Stimulated activated CD4-positive, alpha-beta T cell treated with anti-CD3 and anti-CD28 coated beads, Interleukin-15, amount 100 ng/mL, for 24 hours (primary cell): ENCODE data around the gene RGS6.

Experiments
- DNase-seq: peaks from one replicate; pipeline ENCODE4 v3.0.0-alpha.2; 2020

Gene RGS6

GRCh38 chr14:72089625-72090024 lies 157.4 kb downstream of the RGS6 start:
- DNase-seq = no peak

GRCh38 chr14:72094844-72095582 lies 162.8 kb downstream of the RGS6 start:
- DNase-seq = no peak

GRCh38 chr14:72097173-72097783 lies 165.0 kb downstream of the RGS6 start:
- DNase-seq = no peak

GRCh38 chr14:72098210-72098609 lies 166.0 kb downstream of the RGS6 start:
- DNase-seq = no peak

- no peak for DNase-seq
Measured at GRCh38 chr14:72099566-72099965, 167.3 kb downstream of the RGS6 start.

- peak; percentile 62 for DNase-seq
Measured at GRCh38 chr14:72104011-72104613, 171.9 kb downstream of the RGS6 start.

- DNase-seq = no peak
Measured at GRCh38 chr14:72111911-72112310, 179.7 kb downstream of the RGS6 start.

GRCh38 chr14:72118841-72119240 lies 186.6 kb downstream of the RGS6 start:
- no peak for DNase-seq

- DNase-seq = no peak
Measured at GRCh38 chr14:72120315-72120714, 188.1 kb downstream of the RGS6 start.

- DNase-seq = no peak
Measured at GRCh38 chr14:72123755-72124154, 191.5 kb downstream of the RGS6 start.

- DNase-seq = no peak
Measured at GRCh38 chr14:72124171-72124570, 191.9 kb downstream of the RGS6 start.

- no peak for DNase-seq
Measured at GRCh38 chr14:72126091-72126490, 193.9 kb downstream of the RGS6 start.

- no peak for DNase-seq
Measured at GRCh38 chr14:72126561-72126960, 194.3 kb downstream of the RGS6 start.

GRCh38 chr14:72128629-72129028 lies 196.4 kb downstream of the RGS6 start:
- no peak for DNase-seq

GRCh38 chr14:72129291-72129690 lies 197.1 kb downstream of the RGS6 start:
- no peak for DNase-seq

GRCh38 chr14:72141084-72141483 lies 208.9 kb downstream of the RGS6 start:
- no peak for DNase-seq

GRCh38 chr14:72142328-72142727 lies 210.1 kb downstream of the RGS6 start:
- no peak for DNase-seq

GRCh38 chr14:72146241-72146640 lies 214.0 kb downstream of the RGS6 start:
- no peak for DNase-seq

GRCh38 chr14:72154645-72155378 lies 222.6 kb downstream of the RGS6 start:
- no peak for DNase-seq

- no peak for DNase-seq
Measured at GRCh38 chr14:72155379-72155993, 223.3 kb downstream of the RGS6 start.

- DNase-seq = no peak
Measured at GRCh38 chr14:72164420-72165228, 232.4 kb downstream of the RGS6 start.

- DNase-seq = no peak
Measured at GRCh38 chr14:72165229-72165698, 233.0 kb downstream of the RGS6 start.
